Effector memory CD8-positive, alpha-beta T cell (primary cell): ENCODE measurements around the gene FOXM1.
A peak's percentile ranks its signal among the peaks of the same experiment; 100 is the strongest.
"Not testable (repeated sequence)": the region's sequence is repeated elsewhere in the genome, so short reads cannot be mapped to it uniquely, and the experiment has no call there.

Experiments used
- ATAC-seq: fragments of 150-1000 bp; cut with Tn5 transposase; replicated peaks from 2 replicates; pipeline ENCODE4 v1.10.0; 2021; ENCODE audit warnings: mild to moderate bottlenecking, moderate library complexity
- DNase-seq, 3 experiments: peaks; one replicate each; pipeline ENCODE4 v3.0.0; 2021
- H3K27ac Mint-ChIP-seq, 2 donors: one replicate each; pipeline ENCODE4 v1.8.0; 2022; ENCODE audit warnings: mild to moderate bottlenecking in 2 of 2, mixed read lengths in 2 of 2, moderate library complexity in 2 of 2
- H3K27me3 Mint-ChIP-seq, 2 donors: one replicate each; pipeline ENCODE4 v1.8.0; 2022; ENCODE audit warnings: mixed read lengths in 2 of 2
- H3K36me3 Mint-ChIP-seq: one replicate; pipeline ENCODE4 v1.8.0; 2022; ENCODE audit warnings: mild to moderate bottlenecking, moderate library complexity, mixed read lengths; ENCODE audit not compliant: insufficient read depth
- H3K4me1 Mint-ChIP-seq, 2 donors: one replicate each; pipeline ENCODE4 v1.8.0; 2022; ENCODE audit warnings: low read depth in 2 of 2, mixed read lengths in 2 of 2
- H3K4me3 Mint-ChIP-seq, 2 donors: one replicate each; pipeline ENCODE4 v1.8.0; 2022; ENCODE audit warnings: mild to moderate bottlenecking in 2 of 2, mixed read lengths in 2 of 2, moderate library complexity in 2 of 2
- H3K9me3 Mint-ChIP-seq, 2 donors: one replicate each; pipeline ENCODE4 v1.8.0; 2022; ENCODE audit warnings: mixed read lengths in 2 of 2

The FOXM1 gene

DNA sequence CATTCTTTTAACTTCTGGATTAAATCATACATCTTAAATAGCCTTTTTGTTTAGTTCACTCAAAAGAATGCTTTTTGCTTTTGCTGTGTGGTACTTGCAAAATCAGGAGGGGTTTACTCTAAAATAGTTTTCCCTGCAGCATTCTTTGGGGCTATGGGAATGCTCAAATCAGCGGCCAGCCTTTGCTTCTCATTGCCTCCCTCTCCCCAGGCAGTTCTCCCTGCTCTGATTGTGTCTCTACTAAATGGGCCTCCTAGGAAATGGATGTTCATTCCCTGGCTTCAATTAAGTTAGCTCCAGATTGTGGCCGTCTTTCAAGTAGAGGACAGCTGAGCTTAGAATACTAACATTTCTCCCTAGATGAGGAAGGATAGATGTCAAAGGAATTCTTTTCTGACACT, 18.1 kb upstream of the FOXM1 start:
- DNase-seq (no peak), ATAC-seq (no peak)
- Mint-ChIP-seq H3K4me3 (no peak overlapping the region), H3K4me1 (peaks cover 6 to 8% of the 10 kb centered on the region in 2 donors), H3K9me3 (no peaks in the 10 kb centered on the region), H3K27me3 (no peaks in the 10 kb centered on the region), H3K36me3 (peaks cover 16% of the 10 kb centered on the region), H3K27ac (no peak overlapping the region)

DNA sequence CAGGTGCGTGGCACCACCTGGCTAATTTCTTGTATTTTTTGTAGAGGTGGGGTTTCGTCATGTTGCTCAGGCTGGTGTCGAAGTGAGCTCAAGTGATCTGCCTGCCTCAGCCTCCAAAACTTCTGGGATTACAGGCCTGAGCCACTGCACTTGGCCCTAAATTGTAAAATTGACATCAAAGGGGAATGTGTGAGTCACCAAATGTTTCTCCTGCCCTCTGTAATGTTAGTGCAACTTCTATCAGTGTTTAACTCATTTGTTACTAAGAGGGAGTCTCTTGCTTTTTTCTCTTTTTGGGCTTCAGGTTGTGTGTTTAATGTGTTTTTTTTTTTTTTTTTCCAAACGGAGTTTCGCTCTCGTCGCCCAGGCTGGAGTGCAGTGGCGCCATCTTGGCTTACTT, 16.0 kb upstream of the FOXM1 start:
- Mint-ChIP-seq H3K4me1 (peaks cover 10 to 20% of the 10 kb centered on the region in 2 donors), H3K27ac (no peak overlapping the region), H3K9me3 (no peaks in the 10 kb centered on the region), H3K27me3 (no peaks in the 10 kb centered on the region), H3K4me3 (peak overlapping the region; percentile 56 to 88), H3K36me3 (peaks cover 18% of the 10 kb centered on the region)
- no peak for DNase-seq
- no peak for ATAC-seq

DNA sequence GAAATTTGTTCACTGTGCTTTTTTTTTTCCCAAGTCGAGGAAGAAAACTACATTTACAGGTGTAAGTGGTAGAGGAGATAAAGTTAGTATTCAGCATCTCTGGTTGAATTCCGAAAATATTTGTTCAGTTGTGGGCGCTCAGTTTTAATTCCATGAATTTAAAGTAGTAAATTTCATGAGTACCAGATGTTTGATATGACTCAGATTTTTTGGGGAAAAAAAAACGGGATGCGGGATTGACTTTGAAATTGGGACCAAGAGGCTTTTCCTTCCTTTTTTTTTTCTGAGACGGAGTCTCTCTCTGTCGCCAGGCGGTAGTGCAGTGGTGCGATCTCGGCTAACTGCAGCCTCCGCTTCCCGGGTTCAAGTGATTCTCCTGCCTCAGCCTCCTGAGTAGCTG, 15.3 kb upstream of the FOXM1 start:
- no peak overlapping the region for H3K27ac Mint-ChIP-seq
- no peaks in the 10 kb centered on the region for H3K9me3 Mint-ChIP-seq

DNA sequence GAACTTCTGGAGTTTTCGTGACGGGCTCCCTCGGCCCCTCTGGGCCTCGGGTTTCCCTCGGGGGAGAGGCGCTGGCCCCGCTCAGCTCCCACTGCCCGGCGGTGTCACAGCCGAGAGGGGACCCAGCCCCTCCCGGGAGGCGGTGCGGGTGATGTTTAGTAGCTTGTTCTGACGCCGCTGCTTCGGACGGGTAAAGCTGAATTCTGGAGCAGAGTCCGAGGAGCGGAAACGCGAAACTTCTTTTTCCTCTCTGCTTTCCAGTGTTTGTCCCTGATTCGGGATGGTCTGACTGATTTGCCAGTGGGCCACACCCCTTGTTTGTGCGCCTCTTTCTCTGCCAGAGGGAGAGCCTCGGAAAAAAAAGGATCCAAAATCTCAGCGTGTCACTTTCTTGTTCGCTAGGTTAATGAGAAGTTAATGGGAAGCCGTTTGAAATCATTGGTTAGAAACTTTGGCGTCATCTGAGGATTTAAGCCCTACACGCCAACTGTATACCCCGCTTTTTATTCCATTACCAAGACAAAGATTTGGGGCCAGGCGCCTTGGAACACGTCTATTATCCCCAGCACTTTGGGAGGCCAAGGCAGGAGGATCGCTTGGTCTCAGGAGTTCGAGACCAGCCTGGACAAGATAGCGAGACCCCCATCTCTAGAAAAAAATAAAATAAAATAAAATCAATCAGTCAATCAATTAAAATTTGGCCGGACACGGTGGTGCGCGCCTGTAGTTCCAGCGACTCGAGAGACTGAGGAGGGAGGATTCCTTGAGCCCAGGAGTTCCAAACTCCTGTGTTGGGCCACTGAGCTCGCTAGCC, 14.5 kb upstream of the FOXM1 start:
- DNase-seq = peak in 1 of 3 experiments; percentile 16
- Mint-ChIP-seq H3K4me1 (peaks cover 10 to 20% of the 10 kb centered on the region in 2 donors), H3K9me3 (no peaks in the 10 kb centered on the region), H3K27me3 (no peaks in the 10 kb centered on the region), H3K27ac (peak overlapping the region; percentile 89 to 94), H3K36me3 (peaks cover 21% of the 10 kb centered on the region), H3K4me3 (peak overlapping the region; percentile 81 to 88)
- ATAC-seq = peak; percentile 12

More for the DNA sequence above, 15.3 kb upstream of the FOXM1 start:
- peaks cover 18% of the 10 kb centered on the region for H3K36me3 Mint-ChIP-seq
- H3K4me3 Mint-ChIP-seq = peak overlapping the region; percentile 56 to 88
- ATAC-seq (no peak), DNase-seq (no peak)
- H3K27me3 Mint-ChIP-seq = no peaks in the 10 kb centered on the region
- H3K4me1 Mint-ChIP-seq = peaks cover 10 to 20% of the 10 kb centered on the region in 2 donors

DNA sequence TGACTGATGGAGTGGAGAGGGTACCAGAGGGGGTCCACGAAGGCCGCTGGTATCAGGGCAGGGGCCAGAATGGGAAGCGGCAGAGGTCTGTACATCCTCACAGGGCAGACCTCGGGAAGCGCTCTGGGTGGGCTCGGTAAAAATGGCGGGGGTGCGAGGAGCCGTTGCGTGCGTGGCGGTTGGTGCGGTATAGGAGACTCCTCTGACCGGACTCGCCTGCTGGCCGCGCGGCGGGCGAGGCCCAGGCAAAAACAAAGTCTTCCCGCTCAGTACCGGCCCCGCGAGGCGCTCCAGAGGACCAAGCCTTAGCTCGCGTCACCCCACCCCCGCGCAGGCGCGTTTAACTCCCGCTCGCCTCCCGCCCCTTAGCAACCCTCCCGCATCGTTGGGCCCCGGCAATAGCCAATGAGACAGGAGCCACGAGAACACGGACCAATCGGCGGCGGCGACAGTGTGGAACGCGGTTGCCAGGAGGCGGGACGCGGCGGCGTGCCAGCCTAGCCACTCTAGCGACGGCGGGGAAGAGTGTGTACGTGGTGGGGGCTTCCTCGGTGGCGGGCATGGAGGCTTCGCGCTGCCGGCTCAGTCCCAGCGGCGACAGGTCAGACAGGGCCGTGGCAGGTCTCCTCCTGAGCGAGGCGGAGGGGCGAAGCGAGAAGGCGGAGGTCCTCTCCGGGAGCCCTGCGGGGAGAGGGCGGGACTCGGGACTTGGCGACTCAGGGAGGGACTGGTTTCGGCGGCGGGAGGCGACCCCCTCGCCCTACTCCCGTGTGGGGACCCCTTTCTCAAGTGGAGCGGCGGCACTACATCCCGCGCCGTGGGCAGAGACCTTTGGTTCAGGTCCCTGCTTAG, 13.6 kb upstream of the FOXM1 start, which contains the start of gene TULP3:
TULP3 (plus strand) TSS at position 504 of the 852 bp plus-strand sequence; CDS start at position 561, 57 bp downstream.
- ATAC-seq (peak; percentile 96), DNase-seq (peak; percentile 98)
- Mint-ChIP-seq H3K4me3 (peak within 1 kb of the TSS; percentile 81 to 88), H3K27me3 (no peaks in the 10 kb centered on the region), H3K9me3 (no peaks in the 10 kb centered on the region), H3K27ac (peak within 1 kb of the TSS; percentile 89 to 94), H3K36me3 (peaks cover 27% of the 10 kb centered on the region), H3K4me1 (peaks cover 10 to 20% of the 10 kb centered on the region in 2 donors)

DNA sequence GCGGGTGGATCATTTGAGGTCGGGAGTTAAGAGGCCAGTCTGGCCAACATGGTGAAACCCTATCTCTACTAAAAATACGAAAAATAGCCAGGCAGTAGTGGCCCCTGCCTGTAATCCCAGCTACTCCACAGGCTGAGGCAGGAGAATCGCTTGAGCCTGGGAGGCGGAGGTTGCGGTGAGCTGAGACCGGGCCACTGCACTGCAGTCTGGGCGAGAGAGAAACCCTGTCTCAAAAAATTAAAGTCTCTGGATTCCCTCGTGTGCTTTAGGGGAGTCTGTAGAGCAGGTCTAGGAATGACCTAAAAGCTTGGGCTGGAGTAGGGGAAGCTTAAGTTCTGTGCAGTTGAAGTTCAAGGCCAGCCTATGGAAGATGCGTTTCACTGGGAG, 13.0 kb upstream of the FOXM1 start:
- no peaks in the 10 kb centered on the region for H3K27me3 Mint-ChIP-seq
- peaks cover 10 to 18% of the 10 kb centered on the region in 2 donors for H3K4me1 Mint-ChIP-seq
- H3K36me3 Mint-ChIP-seq = peaks cover 30% of the 10 kb centered on the region
- H3K9me3 Mint-ChIP-seq = no peaks in the 10 kb centered on the region
- DNase-seq (no peak), ATAC-seq (no peak)
- H3K27ac Mint-ChIP-seq = peak overlapping the region; percentile 89 to 94
- H3K4me3 Mint-ChIP-seq = peak overlapping the region; percentile 81 to 88

DNA sequence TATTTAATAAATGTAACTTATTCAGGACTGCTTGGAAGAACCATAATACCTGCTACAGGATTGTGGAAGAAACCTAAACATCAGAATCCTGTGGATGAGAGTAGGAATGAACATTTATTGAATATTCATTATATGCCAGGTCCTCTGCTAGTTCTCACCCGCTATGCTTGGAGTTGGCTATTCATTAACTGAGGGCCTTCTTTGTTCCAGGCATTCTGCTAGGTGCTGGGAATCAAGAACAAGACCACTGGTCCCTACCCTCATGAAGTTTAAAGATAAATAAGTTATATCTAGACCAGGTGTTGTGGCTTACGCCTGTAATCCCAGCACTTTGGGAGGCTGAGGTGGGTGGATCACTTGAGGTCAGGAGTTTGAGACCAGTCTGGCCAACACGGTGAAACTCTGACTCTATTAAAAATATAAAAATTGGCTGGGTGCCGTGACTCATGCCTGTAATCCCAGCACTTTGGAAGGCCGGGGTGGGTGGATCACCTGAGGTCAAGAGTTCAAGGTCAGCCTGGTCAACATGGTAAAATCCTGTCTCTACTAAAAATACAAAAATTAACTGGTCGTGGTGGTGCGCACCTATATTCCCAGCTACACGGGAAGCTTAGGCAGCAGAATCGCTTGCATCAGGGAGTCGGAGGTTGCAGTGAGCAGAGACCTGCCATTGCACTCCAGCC, 9.9 kb upstream of the FOXM1 start:
- Mint-ChIP-seq H3K27ac (no peak overlapping the region), H3K27me3 (no peaks in the 10 kb centered on the region), H3K9me3 (no peaks in the 10 kb centered on the region), H3K4me3 (no peak overlapping the region), H3K36me3 (peaks cover 24% of the 10 kb centered on the region), H3K4me1 (peaks cover 11 to 16% of the 10 kb centered on the region in 2 donors)
- ATAC-seq (no peak), DNase-seq (no peak)

DNA sequence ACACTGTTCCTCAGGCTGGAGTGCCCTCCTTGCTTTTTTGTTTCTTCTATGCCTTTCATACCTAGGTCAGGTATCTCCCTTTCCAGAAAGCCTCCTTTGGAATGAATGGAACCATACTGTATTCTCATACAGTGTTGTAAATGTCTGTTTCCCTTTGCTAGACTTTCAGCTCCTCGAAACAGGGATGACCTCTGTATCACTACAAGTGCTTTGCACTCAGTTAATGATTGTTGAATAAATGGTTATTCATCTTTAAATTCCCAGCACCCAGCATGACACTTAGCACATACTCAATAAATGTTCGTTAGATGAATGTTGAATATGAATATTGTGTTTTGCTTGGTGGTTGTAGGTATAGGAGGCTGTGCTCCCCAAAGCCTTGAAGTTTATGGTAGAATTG, 7.8 kb upstream of the FOXM1 start:
- DNase-seq = no peak
- H3K4me3 Mint-ChIP-seq = no peak overlapping the region
- no peak overlapping the region for H3K27ac Mint-ChIP-seq
- ATAC-seq = no peak
- no peaks in the 10 kb centered on the region for H3K27me3 Mint-ChIP-seq
- H3K36me3 Mint-ChIP-seq = peaks cover 12% of the 10 kb centered on the region
- peaks cover 6 to 15% of the 10 kb centered on the region in 2 donors for H3K4me1 Mint-ChIP-seq
- H3K9me3 Mint-ChIP-seq = no peaks in the 10 kb centered on the region

DNA sequence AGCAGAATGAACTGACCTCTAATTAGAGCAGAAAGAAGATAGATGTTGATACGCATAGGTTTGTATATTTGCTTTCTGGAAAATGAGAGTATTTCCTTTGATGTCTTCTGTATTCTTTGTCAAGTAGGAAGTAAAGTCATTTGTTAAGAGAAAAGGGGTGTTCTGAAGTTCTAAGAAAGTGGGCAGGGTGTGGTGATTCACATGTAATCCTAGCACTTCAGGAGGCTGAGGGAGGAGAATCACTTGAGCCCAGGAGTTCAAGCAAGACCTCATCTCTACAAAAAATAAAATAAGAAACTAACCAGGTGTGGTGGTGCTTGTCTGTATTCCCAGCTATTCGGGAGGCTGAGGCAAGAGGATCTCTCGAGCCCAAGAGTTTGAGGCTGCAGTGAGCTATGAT, 2.9 kb upstream of the FOXM1 start:
- Mint-ChIP-seq H3K27me3 (no peaks in the 10 kb centered on the region), H3K36me3 (peaks cover 20% of the 10 kb centered on the region), H3K4me3 (no peak overlapping the region), H3K27ac (peak overlapping the region in 1 of 2 donors; percentile 99), H3K9me3 (no peaks in the 10 kb centered on the region), H3K4me1 (peaks cover 26 to 35% of the 10 kb centered on the region in 2 donors)
- no peak for ATAC-seq
- no peak for DNase-seq

DNA sequence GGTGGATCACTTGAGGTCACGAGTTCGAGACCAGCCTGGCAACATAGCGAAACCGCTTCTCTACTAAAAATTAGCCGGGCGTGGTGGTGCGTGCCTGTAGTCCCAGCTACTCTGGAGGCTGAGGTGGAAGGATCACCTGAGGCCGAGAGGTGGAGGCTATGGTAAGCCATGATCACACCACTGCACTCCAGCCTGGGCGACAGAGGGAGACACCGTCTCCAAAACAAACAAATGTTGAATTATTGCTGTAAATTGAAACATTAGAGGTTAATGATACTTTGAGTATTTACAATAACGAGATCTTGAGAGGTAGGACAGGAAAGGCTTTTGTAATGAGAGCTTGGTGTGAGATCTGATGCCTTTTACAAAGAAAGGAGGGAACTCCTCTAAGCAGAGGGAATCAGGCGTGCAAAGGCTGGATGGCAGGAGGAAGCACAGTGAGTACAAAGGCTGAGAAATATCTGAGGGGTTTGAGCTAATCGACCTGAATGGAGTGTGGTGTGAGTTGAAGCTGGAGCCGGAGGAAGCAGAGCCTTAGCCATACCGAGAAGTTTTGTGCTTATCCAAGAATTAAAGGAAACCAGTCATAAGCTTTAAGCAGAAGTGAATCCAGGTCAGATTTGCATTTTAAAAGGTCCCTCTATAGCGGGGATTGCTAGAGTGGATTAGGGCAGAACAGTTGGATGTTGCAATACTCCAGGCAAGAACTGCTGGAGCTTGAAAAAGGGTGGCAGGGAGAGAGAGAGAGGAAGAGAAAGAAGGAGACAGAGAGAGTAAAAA, 1.2 kb upstream of the FOXM1 start:
- DNase-seq = no peak
- no peak for ATAC-seq
- Mint-ChIP-seq H3K27me3 (no peaks in the 10 kb centered on the region), H3K9me3 (no peaks in the 10 kb centered on the region), H3K27ac (peak overlapping the region; percentile 99), H3K4me1 (peaks cover 26 to 32% of the 10 kb centered on the region in 2 donors), H3K36me3 (peaks cover 23% of the 10 kb centered on the region), H3K4me3 (peak overlapping the region; percentile 96 to 98)

DNA sequence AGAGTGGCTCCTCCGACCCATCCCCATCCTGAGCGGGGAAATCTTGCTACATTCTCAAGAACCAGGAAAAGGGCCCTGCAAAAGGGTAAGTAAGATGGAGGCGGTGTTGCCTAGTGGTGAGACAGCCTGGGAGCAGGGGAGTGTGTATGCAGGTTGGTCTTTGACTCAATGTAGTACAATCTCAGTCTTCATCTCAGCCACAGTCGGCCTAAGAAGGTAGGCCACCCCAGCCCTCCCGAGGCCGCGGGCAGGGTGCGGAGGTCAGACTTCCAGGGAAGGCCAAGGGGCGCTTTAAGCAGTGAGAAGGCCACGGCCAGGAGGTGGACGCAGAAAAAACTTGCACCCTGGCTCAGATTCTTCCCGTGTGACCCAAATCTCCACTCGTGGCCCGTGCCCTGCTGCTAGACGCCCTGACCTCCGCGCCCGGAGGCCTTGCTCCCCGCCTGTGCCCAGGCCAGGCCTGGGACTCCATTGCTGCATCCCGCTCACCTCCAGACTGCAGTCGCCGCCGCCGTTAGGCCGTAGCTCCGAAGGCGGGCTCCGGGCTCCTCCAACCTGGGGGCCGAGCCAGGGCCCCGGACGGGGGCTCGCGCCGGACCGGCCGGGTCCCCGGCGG, 435 bp downstream of the FOXM1 start:
- no peaks in the 10 kb centered on the region for H3K27me3 Mint-ChIP-seq
- H3K4me1 Mint-ChIP-seq = peaks cover 24 to 32% of the 10 kb centered on the region in 2 donors
- ATAC-seq (peak; percentile 53), DNase-seq (peak in 2 of 3 experiments; percentile 7 to 19)
- peak overlapping the region; percentile 99 for H3K27ac Mint-ChIP-seq
- H3K9me3 Mint-ChIP-seq = no peaks in the 10 kb centered on the region
- peaks cover 23% of the 10 kb centered on the region for H3K36me3 Mint-ChIP-seq
- H3K4me3 Mint-ChIP-seq = peak overlapping the region; percentile 96 to 98

DNA sequence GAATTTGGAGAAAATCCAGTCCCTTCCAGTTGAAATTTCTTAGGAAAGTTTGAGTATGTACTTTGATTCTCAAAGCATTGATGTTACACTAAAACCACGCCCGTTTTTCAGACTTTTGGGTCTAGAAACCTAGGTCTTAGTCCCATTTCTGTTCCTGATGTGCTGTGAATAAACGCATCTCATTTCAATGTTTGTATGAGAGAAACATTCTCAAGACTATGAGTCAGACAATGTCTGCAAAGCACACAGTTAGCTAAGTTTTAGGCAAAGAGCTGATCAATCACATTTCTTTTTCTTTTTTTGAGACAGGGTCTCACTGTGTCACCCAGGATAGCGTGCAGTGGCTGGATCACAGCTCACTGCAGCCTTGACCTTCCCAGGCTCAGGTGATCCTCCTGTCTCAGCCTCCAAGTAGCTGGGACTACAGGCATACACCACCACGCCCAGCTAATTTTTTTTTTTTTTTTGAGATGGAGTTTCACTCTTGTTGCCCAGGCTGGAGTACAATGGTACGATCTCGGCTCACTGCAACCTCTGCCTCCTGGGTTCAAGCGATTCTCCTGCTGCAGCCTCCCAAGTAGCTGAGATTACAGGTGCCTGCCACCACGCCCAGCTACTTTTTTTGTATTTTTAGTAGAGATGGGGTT, 7.9 kb downstream of the FOXM1 start:
- H3K27me3 Mint-ChIP-seq, H3K4me3 Mint-ChIP-seq, H3K9me3 Mint-ChIP-seq, ATAC-seq, H3K36me3 Mint-ChIP-seq, DNase-seq, H3K4me1 Mint-ChIP-seq: not testable (repeated sequence)
- peak overlapping the region in 1 of 2 donors; percentile 90 for H3K27ac Mint-ChIP-seq
